ENCODE data around the gene RASA2.

GRCh38 chr3:141507392-141508066 lies 20.7 kb downstream of the RASA2 start:
- TF ChIP-seq CTCF (IDR thresholded peaks at IDR 0.05) (no peak), EP300 (IDR thresholded peaks at IDR 0.05) (no peak)
